ENCODE results near the gene AFDN. TPM values are rescaled to one million over a fixed set of nuclear protein-coding genes. Genes with fewer than 3 reads are reported as not detected.

AFDN gene
- total RNA-seq, 2 donors from 2014 or later, result 214 to 239 TPM

DNA sequence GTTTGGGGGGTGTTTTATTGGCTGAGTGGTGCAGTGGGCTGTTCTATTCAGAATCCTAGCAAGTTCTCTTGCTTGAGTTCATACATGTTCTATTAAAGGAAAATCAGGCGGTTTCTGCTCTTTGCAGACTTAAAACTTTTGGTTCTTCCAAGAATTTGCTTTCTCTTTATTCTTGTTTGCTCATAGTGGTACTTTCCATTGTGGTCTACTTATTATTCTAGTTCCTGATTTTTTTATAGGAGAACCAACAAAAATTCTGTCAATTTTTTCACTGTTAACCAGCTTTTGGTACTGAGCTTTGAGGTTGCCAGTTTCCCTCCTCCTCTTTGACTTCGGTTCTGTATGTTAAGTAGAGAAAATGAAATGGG is 6.7 kb downstream of the AFDN start:
- TF ChIP-seq, protein P1, sequence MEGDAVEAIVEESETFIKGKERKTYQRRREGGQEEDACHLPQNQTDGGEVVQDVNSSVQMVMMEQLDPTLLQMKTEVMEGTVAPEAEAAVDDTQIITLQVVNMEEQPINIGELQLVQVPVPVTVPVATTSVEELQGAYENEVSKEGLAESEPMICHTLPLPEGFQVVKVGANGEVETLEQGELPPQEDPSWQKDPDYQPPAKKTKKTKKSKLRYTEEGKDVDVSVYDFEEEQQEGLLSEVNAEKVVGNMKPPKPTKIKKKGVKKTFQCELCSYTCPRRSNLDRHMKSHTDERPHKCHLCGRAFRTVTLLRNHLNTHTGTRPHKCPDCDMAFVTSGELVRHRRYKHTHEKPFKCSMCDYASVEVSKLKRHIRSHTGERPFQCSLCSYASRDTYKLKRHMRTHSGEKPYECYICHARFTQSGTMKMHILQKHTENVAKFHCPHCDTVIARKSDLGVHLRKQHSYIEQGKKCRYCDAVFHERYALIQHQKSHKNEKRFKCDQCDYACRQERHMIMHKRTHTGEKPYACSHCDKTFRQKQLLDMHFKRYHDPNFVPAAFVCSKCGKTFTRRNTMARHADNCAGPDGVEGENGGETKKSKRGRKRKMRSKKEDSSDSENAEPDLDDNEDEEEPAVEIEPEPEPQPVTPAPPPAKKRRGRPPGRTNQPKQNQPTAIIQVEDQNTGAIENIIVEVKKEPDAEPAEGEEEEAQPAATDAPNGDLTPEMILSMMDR (conservative IDR thresholded peaks at IDR 0.05), result no peak
- Mint-ChIP-seq H3K27me3 (ENCODE audit: insufficient read depth) (no peaks in the 10 kb centered on the region), H3K4me1 (peaks cover 46% of the 10 kb centered on the region), H3K9me3 (no peaks in the 10 kb centered on the region), H3K36me3 (ENCODE audit: low read depth) (peaks cover 1% of the 10 kb centered on the region), H3K27ac (peak overlapping the region; percentile 71), H3K4me3 (no peak overlapping the region)
- Histone ChIP-seq H3K36me3 (ENCODE audit: control insufficient read depth, insufficient read depth, low read length) (peaks cover 8% of the 10 kb centered on the region), H3K4me3 (ENCODE audit: low read length) (peak overlapping the region; percentile 12), H3K27ac (ENCODE audit: low read depth, low read length) (peak overlapping the region; percentile 14), H3K4me1 (ENCODE audit: control insufficient read depth, insufficient read depth, low read length) (peaks cover 16% of the 10 kb centered on the region), H3K9me3 (ENCODE audit: control insufficient read depth, low read length) (no peaks in the 10 kb centered on the region), H3K9ac (ENCODE audit: extremely low read depth, low read length, poor library complexity, severe bottlenecking) (no peak overlapping the region), H3K27me3 (ENCODE audit: control insufficient read depth, insufficient read depth, low read length, poor library complexity, severe bottlenecking) (no peaks in the 10 kb centered on the region)
- 100% methylated on average over 1 of the region's 2 CpGs for WGBS, 2 experiments (ENCODE audit: insufficient coverage in 1 of 2, insufficient read length in 1 of 2)
- no peak for DNase-seq

DNA sequence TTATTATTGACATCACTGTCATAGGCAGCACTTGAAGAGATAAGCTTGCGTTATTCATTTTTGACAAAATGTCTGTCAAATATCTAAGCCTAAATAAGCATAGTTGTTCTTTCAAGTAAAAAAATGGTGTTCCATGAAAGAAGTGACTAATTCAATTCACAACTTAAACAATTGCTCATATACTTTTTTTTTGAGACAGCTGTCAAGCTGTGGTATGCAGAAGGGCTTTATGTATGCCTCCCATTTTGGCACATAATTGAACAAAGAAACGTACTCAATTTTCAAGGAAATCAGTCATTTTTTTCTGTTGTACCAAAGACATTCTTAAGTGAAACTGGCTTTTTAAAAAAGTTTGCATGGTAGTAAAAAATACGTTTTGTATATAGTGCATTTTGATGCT is 8.5 kb downstream of the AFDN start:
- Mint-ChIP-seq H3K36me3 (ENCODE audit: low read depth) (no peaks in the 10 kb centered on the region), H3K9me3 (no peaks in the 10 kb centered on the region), H3K27me3 (ENCODE audit: insufficient read depth) (no peaks in the 10 kb centered on the region), H3K4me1 (peaks cover 34% of the 10 kb centered on the region), H3K4me3 (no peak overlapping the region), H3K27ac (no peak overlapping the region)
- no peaks in the 10 kb centered on the region for H3K27me3 ChIP-seq (ENCODE audit: control insufficient read depth, insufficient read depth, low read length, poor library complexity, severe bottlenecking)
- TF ChIP-seq, protein P1 (conservative IDR thresholded peaks at IDR 0.05), result no peak
- DNase-seq, result no peak
- H3K9ac ChIP-seq (ENCODE audit: extremely low read depth, low read length, poor library complexity, severe bottlenecking), result no peak overlapping the region
- no peak overlapping the region for H3K4me3 ChIP-seq (ENCODE audit: low read length)
- 93 to 94% methylated on average over 2 to 3 of the region's 3 CpGs for WGBS, 2 experiments (ENCODE audit: insufficient coverage in 1 of 2, insufficient read length in 1 of 2)
- no peak overlapping the region for H3K27ac ChIP-seq (ENCODE audit: low read depth, low read length)
- H3K9me3 ChIP-seq (ENCODE audit: control insufficient read depth, low read length), result no peaks in the 10 kb centered on the region
- peaks cover 6% of the 10 kb centered on the region for H3K36me3 ChIP-seq (ENCODE audit: control insufficient read depth, insufficient read depth, low read length)
- peaks cover 16% of the 10 kb centered on the region for H3K4me1 ChIP-seq (ENCODE audit: control insufficient read depth, insufficient read depth, low read length)

DNA sequence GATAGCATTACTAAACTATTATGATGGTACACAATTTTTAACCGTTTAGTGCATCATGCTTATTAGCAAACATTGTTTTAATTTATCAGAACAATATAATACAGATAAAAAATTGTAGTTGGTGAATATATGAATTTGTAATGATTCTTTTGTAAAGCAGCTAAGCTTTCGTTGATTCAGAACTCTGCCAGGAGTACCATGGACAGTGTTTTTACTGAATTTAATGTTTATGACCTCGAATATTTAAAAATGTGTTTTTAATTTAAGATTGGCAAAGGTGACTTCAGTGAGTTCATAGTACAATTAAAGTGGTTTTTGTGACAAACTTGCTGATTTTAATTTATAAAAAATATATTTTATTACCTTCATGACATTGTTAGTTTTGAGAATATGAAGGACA is 10.0 kb downstream of the AFDN start:
- H3K27me3 ChIP-seq (ENCODE audit: control insufficient read depth, insufficient read depth, low read length, poor library complexity, severe bottlenecking), result no peaks in the 10 kb centered on the region
- no peaks in the 10 kb centered on the region for H3K27me3 Mint-ChIP-seq (ENCODE audit: insufficient read depth)

More for the DNA sequence above, 10.0 kb downstream of the AFDN start:
- Histone ChIP-seq H3K4me3 (ENCODE audit: low read length) (no peak overlapping the region), H3K4me1 (ENCODE audit: control insufficient read depth, insufficient read depth, low read length) (peaks cover 20% of the 10 kb centered on the region), H3K36me3 (ENCODE audit: control insufficient read depth, insufficient read depth, low read length) (peaks cover 5% of the 10 kb centered on the region), H3K27ac (ENCODE audit: low read depth, low read length) (no peak overlapping the region), H3K9me3 (ENCODE audit: control insufficient read depth, low read length) (no peaks in the 10 kb centered on the region), H3K9ac (ENCODE audit: extremely low read depth, low read length, poor library complexity, severe bottlenecking) (no peak overlapping the region)
- no peak overlapping the region for H3K27ac Mint-ChIP-seq
- DNase-seq, result no peak
- no peaks in the 10 kb centered on the region for H3K36me3 Mint-ChIP-seq (ENCODE audit: low read depth)
- WGBS, 2 experiments (ENCODE audit: insufficient coverage in 1 of 2, insufficient read length in 1 of 2), result 90% methylated on average over 2 of the region's 3 CpGs
- H3K4me1 Mint-ChIP-seq, result peaks cover 27% of the 10 kb centered on the region
- H3K9me3 Mint-ChIP-seq, result no peaks in the 10 kb centered on the region
- TF ChIP-seq, protein P1 (conservative IDR thresholded peaks at IDR 0.05), result no peak
- no peak overlapping the region for H3K4me3 Mint-ChIP-seq

Data from endodermal cell (in vitro differentiated cells).